Testis (tissue), 5 donors: ENCODE data around the gene SFRP2. TPM values are rescaled to one million over a fixed set of nuclear protein-coding genes. Genes with fewer than 3 reads are reported as not detected.

Source experiments
- DNase-seq: peaks from one replicate; pipeline ENCODE4 v3.0.0-alpha.2; 2019
- H3K27ac ChIP-seq, 2 donors: fragments of 200-600 bp; sonication (generic); one replicate each; pipeline ENCODE4 v1.5.1; 2019
- H3K27me3 ChIP-seq: fragments of 200-600 bp; sonication (generic); one replicate; pipeline ENCODE4 v1.5.1; 2019
- H3K36me3 ChIP-seq: fragments of 200-600 bp; sonication (generic); one replicate; pipeline ENCODE4 v1.5.1; 2017; ENCODE audit warnings: low read depth; ENCODE audit errors: missing control alignments
- H3K4me1 ChIP-seq: fragments of 200-600 bp; sonication (generic); one replicate; pipeline ENCODE4 v1.5.1; 2019
- H3K4me3 ChIP-seq, 2 donors: fragments of 200-600 bp; sonication (generic); one replicate each; pipeline ENCODE4 v1.5.1; 2017 to 2019
- H3K9me3 ChIP-seq: fragments of 200-600 bp; sonication (generic); one replicate; pipeline ENCODE4 v1.5.1; 2017
- CTCF ChIP-seq, 3 experiments: fragments of 450-650 bp in 2 of 3; fragments of 200-600 bp in 1 of 3; sonication (generic) in 1 of 3; IDR thresholded peaks; one replicate each; pipeline ENCODE4 v1.5.1; 2016 to 2019; ENCODE audit warnings: antibody characterized with exemption in 3 of 3, mild to moderate bottlenecking in 2 of 3, moderate library complexity in 1 of 3
- POLR2A ChIP-seq: fragments of 450-650 bp; IDR thresholded peaks from one replicate; pipeline ENCODE4 v1.6.1; 2017; ENCODE audit warnings: antibody characterized with exemption, mild to moderate bottlenecking, moderate library complexity
- WGBS, 2 donors: methylation state at CpG; one replicate each; pipeline ENCODE4 v1.1.5; 2018; 5-methylcytosine and 5-hydroxymethylcytosine counted together
- intact Hi-C: fragments of 100-400 bp; cut with DNase I; formaldehyde crosslinking; loops from one replicate; pipeline ENCODE4 v1.15.1; 2023; ENCODE audit warnings: low total_unique reads
- long read RNA-seq, 2 donors: transcript quantifications; one replicate each; lab custom pipeline, GENCODE V29; 2026
- polyA plus RNA-seq: library from polyadenylated mRNA; stranded (reverse); fragments of 350-450 nt; fragmentation: Illumina TruSeq; extraction: RNeasy Lipid Tissue Mini Kit (QIAGEN cat#74804); gene quantifications from one replicate; pipeline ENCODE4 v1.2.3, GENCODE V29; 2014; ENCODE audit warnings: low read depth, low replicate concordance; ENCODE audit not compliant: insufficient read depth
- total RNA-seq, 2 donors: library from RNA; depleted of rRNA; stranded (reverse); fragments of >200 nt; gene quantifications; one replicate each; pipeline ENCODE4 v1.2.3, GENCODE V29; 2016

Gene SFRP2
- total RNA-seq (1 to 10 TPM in 1 of 2 donors, under 1 TPM in 1; 0.39 to 1.2 TPM), polyA plus RNA-seq (65.6 TPM)
- long read RNA-seq, donor 1, transcript SFRP2-201 (3 exons, 2,032 nt) = major isoform, 12 of 12 reads
- long read RNA-seq, donor 1, partial matches to known transcripts = 0 of 12 reads
- long read RNA-seq, donor 1, other reads (novel, unspliced or antisense) = 0 of 12 reads
- long read RNA-seq, donor 2, transcript SFRP2-201 (3 exons, 2,032 nt) = major isoform, 12 of 20 reads
- long read RNA-seq, donor 2, partial matches to known transcripts = 8 of 20 reads
- long read RNA-seq, donor 2, other reads (novel, unspliced or antisense) = 0 of 20 reads

- Histone ChIP-seq H3K36me3 (no peaks in the 10 kb centered on the region), H3K4me1 (peaks cover 12% of the 10 kb centered on the region), H3K4me3 (peak within 1 kb of the TSS in 1 of 2 donors; percentile 44), H3K27me3 (no peaks in the 10 kb centered on the region), H3K27ac (no peak within 1 kb of the TSS), H3K9me3 (no peaks in the 10 kb centered on the region)
- no peak for DNase-seq
- intact Hi-C loops = loop anchor here (10.0 kb wide), 1 partner anchor 526 kb away; no protein-coding TSS in a partner anchor
- 5 to 10% methylated on average over 23 to 72 of the region's 72 CpGs for WGBS, 2 donors
- TF ChIP-seq POLR2A (no peak), CTCF (IDR thresholded peaks at IDR 0.05) (no peak)
Measured at GRCh38 chr4:153788413-153789276, at the start of gene SFRP2. Gene SFRP2, minus strand, starts transcription at chr4:153789083. Its CDS starts 248 bp downstream, at chr4:153788835.

- no peaks in the 10 kb centered on the region for H3K4me1 ChIP-seq
- intact Hi-C loops = no loop called here
- H3K36me3 ChIP-seq = no peaks in the 10 kb centered on the region
- H3K27ac ChIP-seq = no peak overlapping the region
- no peak overlapping the region for H3K4me3 ChIP-seq
- H3K27me3 ChIP-seq = no peaks in the 10 kb centered on the region
- 42 to 64% methylated on average over 3 of the region's 3 CpGs for WGBS, 2 donors
- TF ChIP-seq POLR2A = no peak
- no peak for TF ChIP-seq CTCF (IDR thresholded peaks at IDR 0.05)
- H3K9me3 ChIP-seq = no peaks in the 10 kb centered on the region
- no peak for DNase-seq
Measured at GRCh38 chr4:153838564-153838963, 49.7 kb upstream of the SFRP2 start.

GRCh38 chr4:153834901-153835300 lies 46.0 kb upstream of the SFRP2 start:
- 78 to 84% methylated on average over 5 of the region's 5 CpGs for WGBS, 2 donors
- no peak for DNase-seq
- TF ChIP-seq POLR2A = no peak
- TF ChIP-seq CTCF (IDR thresholded peaks at IDR 0.05) = no peak

DNA sequence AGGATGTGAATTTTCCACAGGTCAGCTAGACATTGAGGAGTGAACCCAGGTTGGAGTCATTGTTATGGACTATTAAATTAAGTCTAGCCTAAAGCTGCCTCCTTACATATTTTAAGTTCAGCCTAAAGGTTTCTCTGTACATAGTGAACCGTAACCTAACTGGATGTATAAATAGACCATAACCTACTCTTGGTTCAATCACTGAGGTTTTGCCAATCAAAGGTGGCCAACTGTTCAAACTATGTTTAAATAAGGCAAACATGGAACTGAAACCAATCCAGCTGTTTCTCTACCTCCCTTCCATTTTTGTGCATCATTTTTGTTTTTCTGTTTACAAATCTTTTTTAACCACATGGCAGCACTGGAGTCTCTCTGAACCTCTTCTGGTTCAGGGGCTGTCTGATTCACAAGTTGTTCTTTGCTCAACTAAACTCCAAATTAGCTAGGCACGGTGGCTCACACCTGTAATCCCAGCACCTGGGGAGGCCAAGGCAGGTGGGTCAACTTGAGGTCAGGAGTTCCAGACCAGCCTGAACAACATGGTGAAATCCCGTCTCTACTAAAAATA lies 43.9 kb upstream of the SFRP2 start:
- WGBS, 2 donors = 87% methylated on average over 3 of the region's 3 CpGs
- Histone ChIP-seq H3K9me3 (no peaks in the 10 kb centered on the region), H3K27ac (no peak overlapping the region), H3K36me3 (no peaks in the 10 kb centered on the region), H3K27me3 (no peaks in the 10 kb centered on the region), H3K4me1 (no peaks in the 10 kb centered on the region), H3K4me3 (no peak overlapping the region)
- TF ChIP-seq POLR2A = no peak
- TF ChIP-seq CTCF (IDR thresholded peaks at IDR 0.05) = no peak
- intact Hi-C loops = no loop called here
- DNase-seq = no peak

More at GRCh38 chr4:153834901-153835300, 46.0 kb upstream of the SFRP2 start:
- Histone ChIP-seq H3K27me3 (no peaks in the 10 kb centered on the region), H3K9me3 (no peaks in the 10 kb centered on the region), H3K36me3 (no peaks in the 10 kb centered on the region), H3K4me3 (no peak overlapping the region), H3K27ac (no peak overlapping the region), H3K4me1 (no peaks in the 10 kb centered on the region)
- intact Hi-C loops = no loop called here
